ENCODE results near the gene DNAJC1. TPM values are rescaled to one million over a fixed set of nuclear protein-coding genes. Genes with fewer than 3 reads are reported as not detected.

DNAJC1 gene
- total and polyA plus RNA-seq, 2 of the 4 experiments (the other 2 are of a cell fraction) = 12.7 to 13.3 TPM

GRCh38 chr10:21891439-21891838, 112.1 kb downstream of the DNAJC1 start:
- Histone ChIP-seq H4K5ac (ENCODE audit: low read depth, low read length) (no peak overlapping the region), H2BK5ac (ENCODE audit: low read depth, low read length, poor library complexity, severe bottlenecking) (no peak overlapping the region), H3K27me3 (ENCODE audit: control insufficient read depth, insufficient read depth, low read length) (no peaks in the 10 kb centered on the region), H3K27ac (ENCODE audit: insufficient read depth, low read length) (no peak overlapping the region), H3K18ac (ENCODE audit: low read depth, low read length) (no peak overlapping the region), H3K79me1 (ENCODE audit: low read depth in 1 of 2, low read length in 2 of 2) (no peaks in the 10 kb centered on the region), H3K4me3 (ENCODE audit: insufficient read depth, low read depth, low read length) (no peak overlapping the region), H2BK20ac (ENCODE audit: low read depth, low read length) (no peak overlapping the region), H3K4me2 (ENCODE audit: low read depth, low read length) (no peak overlapping the region), H2AK9ac (replicated peaks; ENCODE audit: low read depth, low read length, poor library complexity) (no peak overlapping the region), H3K9me1 (ENCODE audit: insufficient read depth, low read length) (no peaks in the 10 kb centered on the region), H2AK5ac (ENCODE audit: low read depth, low read length) (no peak overlapping the region), H3K14ac (replicated peaks; ENCODE audit: low read depth, low read length) (no peak overlapping the region), H4K20me1 (ENCODE audit: insufficient read depth, low read length) (no peaks in the 10 kb centered on the region), H3K36me3 (ENCODE audit: control insufficient read depth, insufficient read depth, low read length) (no peaks in the 10 kb centered on the region), H3K56ac (ENCODE audit: extremely low read depth, insufficient read depth, low read length) (no peak overlapping the region), H4K8ac (ENCODE audit: low read depth in 2 of 2, low read length in 2 of 2) (no peak overlapping the region), H4K91ac (ENCODE audit: insufficient read depth, low read depth, low read length) (no peak overlapping the region), H2BK120ac (ENCODE audit: low read depth, low read length) (no peak overlapping the region), H2AFZ (replicated peaks; ENCODE audit: low read length, poor library complexity) (no peak overlapping the region), H3K9ac (ENCODE audit: low read depth, low read length) (no peak overlapping the region), H3K4ac (ENCODE audit: low read depth, low read length) (no peak overlapping the region), H3K9me3 (ENCODE audit: control insufficient read depth, insufficient read depth, low read length) (0 out of 2 replicates have a peak, but pooled peaks cover 2% of the 10 kb centered on the region), H3K23ac (ENCODE audit: low read depth, low read length) (no peak overlapping the region), H3K4me1 (ENCODE audit: control insufficient read depth, insufficient read depth, low read length) (no peaks in the 10 kb centered on the region), H2BK15ac (ENCODE audit: low read depth, low read length) (no peak overlapping the region)
- no CpG with 5 or more reads among the region's 3 CpGs for WGBS, 2 experiments (ENCODE audit: extremely low coverage in 2 of 2, insufficient read length in 1 of 2)
- no peak for DNase-seq
- dilution Hi-C loops (cut with HindIII; ENCODE audit: low sequenced_read_pairs, unreplicated experiment) (no loop called here), in situ Hi-C loops (cut with MboI; ENCODE audit: low sequenced_read_pairs) (no loop called here), intact Hi-C loops (cut with micrococcal nuclease) (no loop called here)
- POLR2A ChIA-PET (ENCODE audit: unreplicated experiment) = no interaction called here
- no TSS peak for BruUV-seq (replicated peaks)
- TF ChIP-seq ELK1 (IDR thresholded peaks at IDR 0.05; ENCODE audit: borderline replicate concordance, low read depth, low read length) = no peak
- TF ChIP-seq SMC3 (IDR thresholded peaks at IDR 0.05; ENCODE audit: low read depth, low read length) = no peak
- no peak for TF ChIP-seq POLR2A (IDR thresholded peaks at IDR 0.05; ENCODE audit: low read depth, low read length)
- TF ChIP-seq MAZ (IDR thresholded peaks at IDR 0.05; ENCODE audit: borderline replicate concordance, low read depth, low read length) = no peak
- no peak for TF ChIP-seq RFX5 (IDR thresholded peaks at IDR 0.05; ENCODE audit: low read depth, low read length)
- no peak for TF ChIP-seq USF2 (IDR thresholded peaks at IDR 0.05; ENCODE audit: low read depth, low read length)
- TF ChIP-seq NFE2L2 (IDR thresholded peaks at IDR 0.05; ENCODE audit: low read depth, low read length) = no peak
- no peak for TF ChIP-seq RCOR1 (IDR thresholded peaks at IDR 0.05; ENCODE audit: insufficient replicate concordance, low read length)
- no peak for TF ChIP-seq CHD1 (IDR thresholded peaks at IDR 0.05; ENCODE audit: low read depth, low read length)
- no peak for TF ChIP-seq RAD21 (IDR thresholded peaks at IDR 0.05; ENCODE audit: low read length)
- CTCF ChIA-PET = no interaction called here
- ATAC-seq (ENCODE audit: low read depth) = no peak

All from IMR-90 (cell line).